NCI-H187 (cell line): ENCODE results near the gene PHOSPHO1.
"Not testable (repeated sequence)": the region's sequence is repeated elsewhere in the genome, so short reads cannot be mapped to it uniquely, and the experiment has no call there.

Experiments used
- DNase-seq, 2 experiments: peaks; one replicate each; lab custom pipeline; 2025; lab: John Stamatoyannopoulos, UW

Gene PHOSPHO1, protein sequence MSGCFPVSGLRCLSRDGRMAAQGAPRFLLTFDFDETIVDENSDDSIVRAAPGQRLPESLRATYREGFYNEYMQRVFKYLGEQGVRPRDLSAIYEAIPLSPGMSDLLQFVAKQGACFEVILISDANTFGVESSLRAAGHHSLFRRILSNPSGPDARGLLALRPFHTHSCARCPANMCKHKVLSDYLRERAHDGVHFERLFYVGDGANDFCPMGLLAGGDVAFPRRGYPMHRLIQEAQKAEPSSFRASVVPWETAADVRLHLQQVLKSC

DNA sequence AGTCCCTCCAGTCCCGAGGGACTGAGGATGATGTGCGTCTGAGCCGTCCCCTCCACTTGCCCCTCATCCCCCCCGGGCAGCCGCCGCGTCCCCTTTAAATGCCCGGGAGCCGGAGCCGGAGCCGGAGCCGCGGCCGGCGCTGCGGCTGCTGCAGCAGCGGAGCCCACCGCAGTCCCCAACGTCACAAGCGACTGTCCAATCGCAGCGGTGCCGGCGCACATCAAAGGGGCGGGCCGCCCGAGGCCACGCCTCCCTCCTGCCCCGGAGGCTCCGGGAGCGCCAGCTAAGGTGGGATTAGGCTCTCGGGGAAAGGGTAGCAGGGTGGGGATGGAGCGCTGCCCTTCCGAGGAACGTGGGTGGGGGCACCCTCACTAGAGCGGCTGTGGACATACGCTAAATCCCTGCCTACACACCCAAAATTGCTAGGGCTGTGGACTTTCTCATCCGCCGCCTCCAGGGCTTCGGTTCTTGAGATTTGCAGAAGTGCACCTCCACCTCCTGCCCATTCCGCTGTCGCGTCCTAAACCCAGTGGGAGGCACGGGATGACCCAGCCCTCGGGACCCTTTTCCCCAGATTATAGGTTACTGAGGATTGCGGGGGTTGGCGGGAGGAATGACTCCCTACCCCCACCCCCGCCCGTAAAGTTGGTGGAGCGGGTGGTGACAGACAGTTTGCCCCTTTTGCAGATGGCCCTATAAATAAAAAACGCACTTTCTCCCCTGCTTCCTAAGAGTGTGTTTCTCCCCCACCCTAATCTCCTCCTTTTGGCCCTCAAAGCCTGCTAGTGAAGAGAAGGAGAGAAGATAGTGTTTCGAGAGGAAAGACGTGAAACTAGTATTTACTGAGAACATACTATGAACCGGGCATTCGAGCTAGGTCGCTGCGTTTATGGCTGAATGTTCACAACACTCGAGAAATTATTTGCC lies at the start of gene PHOSPHO1:
PHOSPHO1 (minus strand) TSS at position 152 of the 927 bp plus-strand sequence. CDS start 4,096 bp downstream, outside the sequence.
- DNase-seq = peak; percentile 27 to 41

GRCh38 chr17:49280061-49280460 lies 49.5 kb upstream of the PHOSPHO1 start:
- no peak for DNase-seq

- DNase-seq = not testable (repeated sequence)
Measured at GRCh38 chr17:49279263-49280015, 48.9 kb upstream of the PHOSPHO1 start.

- no peak for DNase-seq
Measured at GRCh38 chr17:49278076-49278475, 47.5 kb upstream of the PHOSPHO1 start.

DNA sequence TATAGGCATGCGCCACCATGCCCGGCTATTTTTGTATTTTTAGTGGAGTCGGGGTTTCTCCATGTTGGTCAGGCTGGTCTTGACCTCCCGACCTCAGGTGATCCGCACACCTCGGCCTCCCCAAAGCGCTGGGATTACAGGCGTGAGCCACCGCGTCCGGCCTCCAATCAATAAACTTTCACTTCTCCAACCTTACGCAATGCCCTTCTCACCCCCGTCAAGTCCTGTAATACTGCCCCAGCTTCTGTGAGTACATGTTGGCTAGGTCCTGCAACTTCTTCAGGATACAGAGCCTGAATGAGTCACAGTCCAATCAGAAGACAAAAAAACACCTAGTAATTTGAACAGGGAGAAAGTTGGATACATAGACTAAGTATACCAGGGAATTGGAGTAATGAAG lies 47.1 kb upstream of the PHOSPHO1 start:
- no peak for DNase-seq

DNA sequence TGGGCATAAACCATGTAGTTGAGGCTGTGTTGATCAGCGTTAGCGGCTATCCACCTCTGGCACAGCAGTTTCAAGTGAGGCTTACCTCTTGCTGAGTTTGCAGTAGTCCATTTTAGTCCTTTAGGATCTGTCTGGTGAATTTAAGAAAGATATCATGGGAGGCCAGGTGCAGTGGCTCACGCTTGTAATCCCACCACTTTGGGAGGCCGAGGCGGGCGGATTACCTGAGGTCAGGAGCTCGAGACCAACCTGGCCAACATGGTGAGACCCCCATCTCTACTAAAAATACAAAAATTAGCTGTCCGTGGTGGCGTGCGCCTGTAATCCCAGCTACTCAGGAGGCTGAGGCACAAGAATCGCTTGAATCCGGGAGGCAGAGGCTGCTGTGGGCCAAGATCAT lies 45.4 kb upstream of the PHOSPHO1 start:
- DNase-seq = not testable (repeated sequence)

DNA sequence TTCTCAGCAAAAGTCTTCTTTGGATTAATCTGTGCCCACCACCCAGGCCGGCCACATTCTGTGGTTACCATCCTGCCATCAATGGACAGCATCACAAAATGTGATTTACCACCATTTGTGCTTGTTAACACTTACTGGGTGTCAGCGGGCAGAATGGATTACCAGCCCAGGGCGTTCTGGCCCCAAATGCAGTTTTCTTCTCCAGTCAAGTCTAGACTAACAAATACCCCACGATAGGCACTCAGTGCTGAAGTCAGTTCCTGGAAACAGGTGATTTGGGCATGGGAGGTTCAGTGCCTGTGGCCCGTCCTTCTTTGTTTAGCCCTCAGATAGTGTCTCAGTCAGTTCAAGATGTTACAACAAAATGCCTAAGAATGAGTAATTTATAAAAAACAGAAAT lies 38.8 kb upstream of the PHOSPHO1 start:
- no peak for DNase-seq

- no peak for DNase-seq
Measured at GRCh38 chr17:49267912-49268311, 37.3 kb upstream of the PHOSPHO1 start.

DNA sequence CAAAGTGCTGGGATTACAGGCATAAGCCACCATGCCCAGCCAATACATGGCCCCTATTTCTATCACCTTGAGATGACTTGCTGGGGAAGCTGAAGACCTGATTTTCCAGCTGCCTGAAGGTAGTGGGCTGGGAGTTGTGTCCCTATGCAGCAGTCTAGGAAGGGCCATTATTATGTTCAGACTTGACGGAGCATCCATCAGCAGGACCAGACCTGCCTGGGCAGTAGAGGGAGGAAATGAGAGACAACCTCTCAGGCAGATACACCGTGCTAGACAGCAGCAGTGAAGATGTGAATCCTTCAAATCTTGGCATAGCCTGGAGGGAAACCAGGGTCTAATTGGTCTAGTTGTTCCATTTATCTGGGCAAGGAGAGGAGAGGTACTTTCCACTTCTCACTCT lies 35.6 kb upstream of the PHOSPHO1 start:
- no peak for DNase-seq

DNA sequence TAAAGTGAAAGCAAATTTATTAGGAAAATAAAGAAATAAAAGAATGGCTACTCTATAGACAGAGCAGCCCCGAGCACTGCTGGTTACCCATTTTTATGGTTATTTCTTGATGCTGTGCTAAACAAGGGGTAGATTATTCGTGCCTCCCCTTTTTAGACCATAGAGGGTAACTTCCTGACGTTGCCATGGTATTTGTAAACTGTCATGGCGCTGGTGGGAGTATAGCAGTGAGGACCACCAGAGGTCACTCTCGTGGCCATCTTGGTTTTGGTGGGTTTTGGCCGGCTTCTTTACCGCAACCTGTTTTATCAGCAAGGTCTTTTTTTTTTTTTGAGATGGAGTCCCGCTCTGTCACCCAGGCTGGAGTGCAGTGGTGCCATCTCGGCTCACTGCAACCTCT lies 31.0 kb upstream of the PHOSPHO1 start:
- DNase-seq = not testable (repeated sequence)

- DNase-seq = no peak
Measured at GRCh38 chr17:49260817-49261291, 30.3 kb upstream of the PHOSPHO1 start.

DNA sequence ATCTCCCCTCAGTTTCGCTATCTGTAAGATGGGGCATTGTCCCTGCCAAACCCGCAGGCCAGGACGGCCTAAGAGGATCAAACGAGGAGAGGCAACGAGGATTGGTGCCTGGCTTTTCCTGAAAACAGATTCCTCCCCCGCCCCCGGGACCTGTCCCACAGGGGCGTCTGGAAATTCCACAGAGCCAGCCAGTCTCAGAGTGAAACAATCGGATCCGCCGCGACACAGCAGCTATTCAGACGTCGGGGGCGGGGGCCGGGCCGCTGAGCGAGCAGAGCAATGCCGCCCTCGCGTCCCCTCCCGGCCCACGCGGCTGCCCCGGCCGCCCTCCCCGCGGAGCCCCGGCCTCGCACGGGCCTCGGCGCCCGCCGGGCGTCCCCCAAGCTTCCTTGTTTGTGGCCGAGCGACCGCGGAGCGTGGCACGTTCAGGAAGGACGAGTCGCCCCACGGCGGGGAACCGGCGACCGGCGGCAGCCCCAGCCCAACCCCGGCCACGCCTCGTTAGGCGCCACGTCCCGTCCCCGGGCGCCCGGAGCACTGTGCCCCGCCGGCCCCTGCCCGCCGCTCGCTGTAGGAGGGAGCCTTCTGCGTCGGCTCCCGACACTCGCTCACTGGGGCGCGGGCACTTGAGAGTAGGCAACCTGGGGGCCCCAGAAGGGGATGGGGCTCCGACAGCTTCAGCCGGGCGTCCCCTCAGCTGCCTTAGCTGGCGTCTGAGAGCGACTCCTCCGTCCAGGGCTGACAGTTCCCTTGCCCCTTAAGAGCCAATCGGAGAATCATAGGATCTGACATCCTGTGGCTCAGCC lies 29.6 kb upstream of the PHOSPHO1 start:
- peak in 1 of 2 experiments; percentile 4 for DNase-seq

- DNase-seq = no peak
Measured at GRCh38 chr17:49259663-49260010, 29.1 kb upstream of the PHOSPHO1 start.

- no peak for DNase-seq
Measured at GRCh38 chr17:49258394-49258793, 27.8 kb upstream of the PHOSPHO1 start.

- no peak for DNase-seq
Measured at GRCh38 chr17:49255125-49255524, 24.5 kb upstream of the PHOSPHO1 start.

- no peak for DNase-seq
Measured at GRCh38 chr17:49254066-49254465, 23.5 kb upstream of the PHOSPHO1 start.

GRCh38 chr17:49252148-49252695 lies 21.6 kb upstream of the PHOSPHO1 start:
- no peak for DNase-seq

DNA sequence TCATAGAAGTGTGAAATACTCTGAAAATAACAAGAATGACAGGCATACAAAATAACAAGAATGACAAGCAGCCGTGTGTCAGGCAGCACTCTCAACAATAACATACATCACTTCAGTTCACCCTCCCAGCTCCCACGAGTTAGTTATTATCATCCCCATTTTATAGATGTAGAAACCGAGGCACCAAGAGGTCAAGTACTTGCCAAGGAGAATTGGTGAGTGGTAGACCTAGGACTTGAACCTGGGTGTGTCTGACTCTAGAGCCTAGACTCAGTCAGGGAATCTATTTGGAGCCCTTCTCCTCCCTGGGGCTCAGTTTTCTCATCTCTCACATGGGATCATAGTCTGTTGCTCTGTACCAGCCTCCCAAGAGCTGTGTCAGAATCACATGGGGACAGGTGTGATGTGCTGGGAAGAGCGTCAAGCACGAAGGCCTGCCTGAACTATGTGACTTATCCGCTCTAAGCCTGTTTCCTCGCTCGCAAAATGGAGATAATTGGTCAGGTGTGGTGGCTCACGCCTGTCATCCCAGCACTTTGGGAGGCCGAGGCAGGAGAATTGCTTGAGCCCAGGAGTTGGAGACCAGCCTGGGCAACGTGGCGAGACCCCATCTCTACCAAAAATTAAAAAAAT lies 19.4 kb upstream of the PHOSPHO1 start:
- no peak for DNase-seq

GRCh38 chr17:49249292-49249794 lies 18.8 kb upstream of the PHOSPHO1 start:
- DNase-seq = no peak

- DNase-seq = no peak
Measured at GRCh38 chr17:49247944-49248343, 17.4 kb upstream of the PHOSPHO1 start.
